HG03442 (cell line): Measurements from ENCODE around the gene PPCS.

Source experiments
- ATAC-seq: cut with Tn5 transposase; IDR thresholded peaks from one replicate; pipeline ENCODE4 v1.9.1; 2021; ENCODE audit warnings: mild to moderate bottlenecking, moderate library complexity; ENCODE audit not compliant: unreplicated experiment

Gene PPCS

DNA sequence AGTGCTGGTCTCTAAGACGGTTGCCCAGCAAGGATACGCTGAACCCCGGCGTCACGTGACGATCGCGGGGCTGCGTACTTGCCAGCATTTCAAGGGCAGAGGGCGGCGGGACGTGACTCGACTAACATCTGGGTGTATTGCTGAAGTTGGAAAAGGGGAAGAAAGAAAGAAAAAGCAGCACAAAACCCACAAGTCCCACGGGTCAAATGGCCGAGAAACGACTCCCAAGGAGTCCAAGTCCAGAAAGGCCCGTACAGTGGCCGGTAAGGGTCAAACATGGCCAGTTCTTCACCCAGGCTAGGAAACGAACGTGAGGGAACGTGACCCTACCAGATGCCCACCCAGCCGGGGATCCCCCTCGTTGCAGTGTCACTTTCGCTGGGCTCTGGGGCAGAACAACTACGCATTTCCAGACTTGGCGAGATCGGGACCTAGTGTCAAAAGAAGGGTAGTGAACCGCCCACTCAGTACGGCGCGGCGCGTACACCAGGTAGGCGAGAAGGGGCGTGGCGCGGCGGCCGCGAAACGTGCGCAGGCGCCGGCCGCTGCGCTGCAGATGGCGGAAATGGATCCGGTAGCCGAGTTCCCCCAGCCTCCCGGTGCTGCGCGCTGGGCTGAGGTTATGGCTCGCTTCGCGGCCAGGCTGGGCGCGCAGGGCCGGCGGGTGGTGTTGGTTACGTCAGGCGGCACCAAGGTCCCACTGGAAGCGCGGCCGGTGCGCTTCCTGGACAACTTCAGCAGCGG is at the start of gene PPCS, which contains the start of gene ZMYND12:
Gene PPCS (plus strand): TSS at position 534 of the 744 bp plus-strand sequence. CDS start 23 bp downstream, at position 557.
Gene ZMYND12 (minus strand): TSS at position 13 of the 744 bp plus-strand sequence. CDS start 25 bp downstream, outside the sequence.
- peak; percentile 80 for ATAC-seq

DNA sequence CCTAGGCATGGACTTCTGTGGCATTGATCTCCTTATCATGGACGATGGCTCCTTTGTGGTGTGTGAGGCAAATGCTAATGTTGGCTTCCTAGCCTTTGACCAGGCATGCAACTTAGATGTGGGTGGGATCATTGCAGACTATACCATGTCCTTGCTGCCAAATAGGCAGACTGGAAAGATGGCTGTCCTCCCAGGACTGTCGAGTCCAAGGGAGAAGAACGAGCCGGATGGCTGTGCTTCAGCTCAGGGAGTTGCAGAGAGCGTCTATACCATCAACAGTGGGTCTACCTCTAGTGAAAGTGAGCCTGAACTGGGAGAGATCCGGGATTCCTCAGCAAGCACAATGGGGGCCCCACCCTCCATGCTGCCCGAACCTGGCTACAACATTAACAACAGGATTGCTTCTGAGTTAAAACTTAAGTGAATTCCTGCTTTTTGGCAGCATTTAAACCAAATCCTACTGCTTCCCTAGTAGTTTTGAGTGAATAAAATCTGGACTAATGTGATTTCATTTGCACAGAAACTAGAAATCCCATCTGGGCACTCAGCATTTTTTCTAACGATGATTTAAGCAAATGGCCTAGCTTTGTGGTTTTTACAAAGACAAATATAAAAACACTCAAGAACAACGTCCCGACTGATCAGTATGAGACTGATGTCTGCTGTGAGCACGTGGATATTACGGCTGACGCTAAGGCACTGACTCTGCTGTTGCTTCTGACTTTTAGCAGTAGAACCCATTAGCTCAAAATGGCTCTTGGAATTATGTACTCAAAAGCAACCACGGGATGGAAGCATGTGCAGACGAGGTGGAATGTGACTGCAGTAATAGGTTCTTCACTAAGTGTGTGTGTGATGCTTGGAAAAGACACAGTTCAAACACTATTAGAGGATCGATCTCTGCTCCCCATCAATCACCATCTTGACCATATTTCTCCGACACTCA is 41.5 kb upstream of the PPCS start:
- no peak for ATAC-seq

DNA sequence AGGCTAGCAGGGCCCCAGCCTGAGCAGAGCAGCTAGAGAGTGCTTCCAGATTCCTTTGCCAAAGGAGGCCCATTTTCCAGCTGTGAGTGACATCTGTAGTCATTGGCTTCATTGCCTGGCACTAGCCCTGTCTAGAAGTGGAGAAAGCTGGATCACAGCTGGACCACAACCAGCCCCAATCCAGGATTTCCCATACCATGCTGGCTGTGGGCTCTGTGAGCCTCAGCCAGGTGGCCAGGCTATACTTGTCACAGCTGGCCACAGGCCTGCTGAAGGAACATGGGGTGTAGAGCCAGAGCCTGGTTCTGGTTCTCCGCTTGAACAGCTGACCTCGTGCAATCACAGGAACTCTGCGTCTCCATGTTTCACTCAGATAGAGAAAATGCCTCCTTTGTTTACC is 39.2 kb upstream of the PPCS start:
- ATAC-seq = no peak

DNA sequence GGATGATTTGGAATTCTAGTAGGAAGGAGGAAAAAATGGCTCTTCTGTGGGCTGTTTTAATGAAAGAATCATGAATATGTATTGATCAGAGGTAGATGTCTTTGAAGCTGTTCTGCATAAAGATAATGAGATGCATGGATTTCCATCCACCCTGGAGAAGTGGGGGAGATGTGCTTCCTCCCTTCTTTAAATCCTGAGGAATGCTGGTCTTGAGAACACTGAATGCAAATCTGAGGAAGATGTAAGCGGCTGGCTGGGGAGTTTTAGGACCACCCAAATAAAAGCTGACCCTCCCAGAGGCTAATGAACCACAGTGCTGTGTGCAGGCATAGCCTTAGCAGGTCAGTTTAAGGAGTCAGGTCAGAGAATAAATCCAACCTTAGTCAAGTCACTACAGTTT is 37.8 kb upstream of the PPCS start:
- ATAC-seq = no peak

DNA sequence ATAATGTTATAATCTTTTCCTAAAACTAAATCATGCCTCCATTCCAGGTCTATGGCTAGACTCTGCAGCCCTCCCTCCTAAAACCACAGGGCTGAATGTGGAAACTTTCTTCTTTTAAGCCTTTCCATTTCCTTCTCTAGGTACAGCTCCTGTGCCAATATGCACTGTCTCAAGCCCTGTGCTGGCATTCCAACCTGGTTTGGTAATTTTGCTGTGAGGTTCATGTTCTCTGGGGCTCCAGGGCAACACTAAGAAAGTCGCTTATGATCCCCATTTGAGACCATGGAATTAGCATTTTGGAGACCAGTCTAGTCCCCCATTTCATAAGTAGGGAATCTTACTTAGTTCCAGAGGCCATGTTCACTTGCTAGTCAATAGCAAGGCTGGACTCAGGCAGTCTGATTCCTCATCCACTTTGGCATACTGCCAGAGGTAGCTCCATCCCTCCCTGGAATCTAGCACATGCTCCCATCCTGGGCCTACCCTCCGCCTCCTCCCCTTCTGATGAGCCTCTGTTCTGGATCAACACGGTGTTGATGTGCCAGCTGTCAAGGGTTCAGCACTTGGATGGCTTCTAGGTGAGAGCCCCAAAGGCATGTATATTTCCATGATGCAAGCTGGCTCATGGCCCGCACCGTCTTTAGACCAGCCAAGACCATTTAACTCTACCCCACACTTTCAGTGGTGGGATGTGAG is 37.1 kb upstream of the PPCS start:
- no peak for ATAC-seq

DNA sequence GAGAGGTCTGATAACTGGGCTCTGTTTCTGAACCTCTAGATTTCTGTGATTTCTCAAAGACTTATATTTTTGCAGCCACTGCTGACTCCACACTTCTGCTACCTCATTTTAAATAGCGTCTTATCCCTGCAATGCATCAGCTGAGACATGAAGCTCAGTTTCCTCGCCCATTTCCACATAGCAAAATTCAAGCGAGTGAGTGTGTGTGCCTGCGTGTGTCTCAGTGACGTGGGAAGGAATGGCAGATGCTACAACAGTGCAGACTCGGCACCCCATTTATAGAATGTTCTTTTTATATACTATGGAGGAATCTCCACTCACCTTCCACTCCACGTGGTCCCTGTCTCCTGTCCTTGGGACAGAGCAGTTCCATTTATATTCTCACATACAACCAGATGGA is 36.2 kb upstream of the PPCS start:
- no peak for ATAC-seq

DNA sequence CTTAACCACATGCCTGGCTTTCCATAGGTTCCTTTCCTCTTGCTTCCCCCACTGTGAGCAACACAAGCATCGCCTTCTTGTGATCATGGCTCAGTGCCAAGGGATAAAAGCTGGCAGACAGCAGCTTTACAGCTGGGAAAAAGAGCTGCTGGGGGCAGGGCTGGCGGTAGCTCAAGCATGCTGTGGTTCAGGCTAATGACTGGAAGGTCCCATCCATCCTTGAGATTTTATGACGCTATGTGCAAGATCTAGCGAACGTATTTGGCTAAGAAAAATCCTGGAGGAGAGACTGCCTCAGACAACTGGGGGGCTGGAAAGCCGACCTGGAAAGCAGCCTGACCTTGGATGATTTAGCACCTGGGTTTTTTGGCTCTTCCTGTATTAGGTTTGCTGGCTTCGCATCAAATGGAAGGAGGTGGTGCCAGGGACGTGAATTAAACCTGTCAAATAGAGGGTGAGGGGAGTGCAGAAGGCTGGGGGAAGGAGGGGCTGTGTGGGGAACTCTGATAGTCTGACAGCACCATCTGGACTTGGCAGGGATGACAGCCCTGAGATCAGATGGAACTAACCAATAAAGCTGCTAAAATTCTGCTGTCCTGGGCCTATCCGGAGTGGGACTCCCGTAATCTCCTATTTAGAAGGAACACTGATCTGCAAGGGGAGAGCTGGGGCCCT is 35.3 kb upstream of the PPCS start:
- ATAC-seq = no peak

DNA sequence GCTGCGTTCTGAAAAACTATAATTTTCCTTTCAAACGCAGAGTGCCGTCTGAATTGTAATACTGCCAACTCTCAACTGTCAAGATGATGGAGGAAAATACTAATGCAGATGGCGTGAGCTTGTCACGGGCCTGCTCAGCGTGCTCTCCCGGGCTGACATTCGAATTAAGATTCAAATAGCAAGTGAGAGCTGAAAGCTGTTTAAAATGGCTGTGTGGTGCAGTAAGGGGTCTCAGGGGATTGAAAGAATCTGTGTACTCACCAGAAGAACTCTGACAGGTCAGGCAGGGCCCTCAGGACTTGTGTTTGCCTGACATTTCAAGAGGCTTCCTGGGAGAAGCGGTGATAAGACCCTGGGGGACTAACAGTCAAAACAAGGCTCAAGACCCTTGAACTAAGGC is 33.6 kb upstream of the PPCS start:
- ATAC-seq = no peak

DNA sequence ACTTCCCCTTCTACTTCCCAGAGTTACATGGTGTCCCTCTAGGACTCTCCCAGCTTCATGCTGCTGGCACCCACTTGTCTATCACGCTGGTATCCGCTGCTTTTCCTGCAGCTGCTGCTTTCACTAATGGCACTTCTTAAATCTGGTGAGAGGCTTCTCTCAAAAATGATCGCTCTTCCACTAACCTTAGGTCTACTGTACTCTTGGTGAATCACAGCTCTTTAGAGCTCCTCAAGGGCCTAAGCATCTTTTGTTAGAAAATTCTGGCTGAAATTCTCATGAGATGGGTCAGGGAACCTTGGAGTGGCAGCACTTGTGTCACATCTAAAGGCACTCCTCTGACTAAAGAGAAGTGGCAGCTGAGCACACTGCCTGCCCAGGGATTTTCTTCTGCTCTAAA is 32.7 kb upstream of the PPCS start:
- ATAC-seq = no peak

DNA sequence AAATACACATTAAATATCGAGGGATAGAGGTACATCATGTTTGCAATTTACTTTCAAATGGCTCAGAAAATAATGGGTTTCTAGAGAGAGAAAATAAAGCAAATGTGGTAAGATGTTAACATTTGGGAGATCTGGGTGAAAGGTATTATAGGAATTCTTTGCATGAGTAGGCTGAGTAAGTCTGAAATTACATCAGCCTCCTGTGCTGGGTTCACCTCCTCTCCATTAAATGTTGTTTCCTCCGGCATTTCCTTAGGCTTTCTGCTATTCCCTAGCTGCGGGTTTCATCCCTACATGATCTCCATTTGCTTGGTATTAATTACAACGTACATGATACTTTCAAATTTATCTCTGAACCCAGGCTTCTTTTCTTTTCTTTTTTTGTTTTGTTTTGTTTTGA is 32.1 kb upstream of the PPCS start:
- ATAC-seq = no peak

DNA sequence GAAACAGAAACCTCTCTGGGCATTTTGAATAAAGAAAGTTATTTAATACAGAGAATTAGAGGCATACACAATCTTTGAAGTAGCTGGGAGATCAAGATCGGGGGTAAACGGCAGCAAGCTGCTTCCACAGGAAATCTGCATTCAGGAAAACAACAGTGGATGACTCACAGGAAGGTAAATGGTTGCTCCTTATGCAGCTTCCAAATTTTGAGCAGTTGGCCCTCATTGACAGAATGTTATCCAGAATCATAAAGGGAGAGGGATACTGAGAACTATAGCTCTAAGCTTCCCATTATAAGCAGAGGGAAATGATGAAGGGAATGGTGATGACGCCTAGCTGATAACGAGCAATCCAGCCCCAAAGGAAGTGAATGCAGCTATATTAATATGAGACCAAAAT is 29.1 kb upstream of the PPCS start:
- ATAC-seq = no peak

DNA sequence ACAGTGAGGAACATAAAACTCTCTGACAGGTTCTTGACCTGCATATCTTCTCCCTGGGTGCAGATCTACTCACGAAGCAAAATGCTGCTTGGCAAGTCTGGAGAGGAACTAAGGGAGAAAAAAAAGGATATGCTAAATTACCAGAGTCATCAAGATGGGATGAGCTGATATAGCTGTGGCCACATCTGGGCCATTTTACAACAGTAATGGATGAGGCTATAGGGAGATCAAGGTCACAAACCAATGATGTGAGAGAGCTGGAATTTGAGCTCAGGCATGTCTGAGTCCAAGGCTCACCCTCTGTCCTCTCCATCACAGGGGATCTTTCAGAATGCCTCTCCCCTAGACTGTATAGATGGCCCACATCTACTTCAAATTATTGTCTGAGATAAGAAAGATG is 26.7 kb upstream of the PPCS start:
- ATAC-seq = no peak

DNA sequence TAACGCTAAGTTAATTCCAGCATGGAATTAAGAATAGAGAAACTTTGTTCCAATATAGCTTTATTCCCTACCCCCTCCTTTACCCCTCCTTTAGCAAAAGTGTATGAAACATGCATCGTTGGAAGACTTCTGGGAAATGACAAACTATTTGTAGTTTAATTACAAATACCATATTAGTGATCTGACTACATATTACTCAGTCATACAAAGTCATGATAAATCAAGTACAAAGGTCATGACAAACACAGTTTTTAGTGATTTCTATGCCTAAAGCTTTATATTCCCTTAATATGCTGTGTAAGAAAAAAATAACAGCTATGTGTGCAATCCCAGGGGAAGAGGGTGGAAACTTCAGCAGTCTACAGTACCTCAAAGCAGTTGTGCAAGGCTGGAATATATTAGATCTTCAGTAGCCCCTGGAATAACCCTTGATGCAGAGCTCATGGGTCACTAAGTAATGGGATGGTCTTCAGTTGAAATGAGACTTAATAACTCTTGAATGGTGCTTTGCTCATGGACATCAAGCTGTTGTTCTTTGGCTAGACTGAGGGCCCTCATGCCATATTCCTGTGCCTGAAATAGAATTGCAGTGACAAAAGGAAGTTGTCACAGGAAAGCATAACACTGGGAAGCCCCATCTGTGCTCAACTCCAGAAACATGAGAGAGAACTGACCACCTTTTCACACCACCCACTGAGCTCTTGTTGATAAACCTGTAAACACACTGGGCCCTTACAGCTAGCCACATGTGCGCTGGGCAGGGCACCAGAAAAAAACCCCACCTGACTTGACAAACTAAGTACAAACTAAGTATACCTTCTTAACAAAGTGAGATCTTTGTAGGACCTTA is 25.8 kb upstream of the PPCS start:
- no peak for ATAC-seq

DNA sequence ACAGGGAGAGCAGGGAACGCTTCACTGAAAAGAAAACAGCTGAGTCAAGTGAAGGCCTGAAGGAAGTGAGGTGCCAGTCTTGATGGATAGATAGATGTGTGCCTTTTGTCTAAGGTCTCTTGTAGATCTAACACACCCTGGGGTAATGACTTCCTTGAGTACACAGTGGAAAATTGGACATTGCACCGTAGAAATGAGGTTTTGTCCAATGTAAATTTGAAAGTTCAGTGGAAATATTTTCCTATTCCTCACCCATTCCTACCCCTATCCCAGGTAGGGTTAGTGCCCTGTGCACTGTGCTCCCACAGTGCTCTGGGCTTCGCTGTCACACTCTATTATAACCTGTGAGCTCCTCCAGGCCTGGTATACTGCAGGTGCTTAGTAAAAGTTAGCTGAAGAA is 24.8 kb upstream of the PPCS start:
- ATAC-seq = no peak

DNA sequence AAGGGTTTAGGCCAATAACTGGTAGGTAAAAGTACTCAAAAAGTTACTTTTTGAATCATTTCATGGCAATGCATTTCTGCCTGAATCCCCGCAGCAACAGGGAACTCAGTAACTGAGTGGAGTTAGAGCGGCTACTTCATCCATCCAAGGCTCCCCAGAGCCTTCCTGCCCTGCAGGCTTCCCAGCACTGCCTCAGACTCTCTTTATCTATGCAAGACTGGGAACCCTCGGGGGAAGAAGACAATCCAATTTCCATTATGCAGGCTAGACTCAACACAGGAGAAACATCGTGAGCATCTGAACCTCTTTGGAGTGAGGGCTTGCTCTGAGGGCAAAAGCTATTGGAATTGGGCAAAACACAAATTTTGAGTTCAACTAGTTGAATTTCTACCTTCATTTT is 23.6 kb upstream of the PPCS start:
- no peak for ATAC-seq

DNA sequence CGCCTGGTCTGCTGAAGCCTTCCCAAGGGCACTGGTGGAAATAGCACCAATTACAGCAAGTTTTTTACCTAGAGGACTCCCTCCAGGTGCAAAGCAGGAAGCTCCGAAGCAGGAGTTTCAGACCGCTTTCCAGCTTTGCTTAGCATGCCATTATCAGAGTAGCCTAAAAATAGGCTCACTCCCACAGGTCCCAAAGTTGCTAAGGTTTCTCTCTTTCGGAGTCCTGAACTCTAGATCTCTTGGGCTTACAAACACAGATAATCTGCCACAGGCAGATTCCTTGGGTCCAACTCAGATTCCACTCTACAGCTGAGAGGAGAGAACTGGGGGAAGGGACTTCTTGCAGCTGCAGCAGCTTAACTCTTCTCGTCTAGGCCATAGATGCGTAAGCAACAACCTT is 23.0 kb upstream of the PPCS start:
- ATAC-seq = no peak

DNA sequence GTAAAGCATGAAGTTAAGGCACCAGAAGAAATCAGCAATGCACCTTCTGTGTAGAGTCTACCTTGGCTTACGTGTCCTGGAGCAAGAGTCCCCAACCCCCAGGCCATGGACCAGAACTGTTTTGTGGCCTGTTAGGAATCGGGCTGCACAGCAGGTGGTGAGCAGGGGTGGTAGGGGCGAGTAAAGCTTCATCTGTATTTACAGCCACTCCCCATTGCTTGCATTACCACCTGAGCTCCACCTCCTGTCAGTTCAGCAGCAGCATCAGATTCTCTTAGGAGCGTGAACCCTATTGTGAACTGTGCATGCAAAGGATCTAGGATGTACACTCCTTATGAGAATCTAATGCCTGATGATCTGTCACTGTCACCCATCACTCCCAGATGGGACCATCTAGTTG is 22.0 kb upstream of the PPCS start:
- ATAC-seq = no peak

DNA sequence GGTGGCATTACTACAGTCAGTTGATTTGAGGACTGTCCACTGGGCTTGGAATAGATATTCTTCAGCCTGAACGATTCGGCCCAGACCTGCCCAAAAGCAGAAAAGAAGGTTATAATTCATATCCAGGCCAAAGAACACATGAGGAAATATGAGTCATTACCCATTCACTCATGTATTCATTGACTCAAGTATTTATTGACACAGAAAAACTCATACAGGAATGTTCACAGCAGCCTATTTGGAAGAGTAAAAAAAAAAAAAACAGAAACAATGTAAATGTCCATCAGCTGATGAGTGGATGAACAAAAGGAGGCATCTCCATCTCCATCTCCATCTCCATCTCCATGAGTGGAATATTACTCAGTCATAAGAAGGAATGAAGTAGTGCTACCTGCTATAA is 16.4 kb upstream of the PPCS start:
- ATAC-seq = no peak

DNA sequence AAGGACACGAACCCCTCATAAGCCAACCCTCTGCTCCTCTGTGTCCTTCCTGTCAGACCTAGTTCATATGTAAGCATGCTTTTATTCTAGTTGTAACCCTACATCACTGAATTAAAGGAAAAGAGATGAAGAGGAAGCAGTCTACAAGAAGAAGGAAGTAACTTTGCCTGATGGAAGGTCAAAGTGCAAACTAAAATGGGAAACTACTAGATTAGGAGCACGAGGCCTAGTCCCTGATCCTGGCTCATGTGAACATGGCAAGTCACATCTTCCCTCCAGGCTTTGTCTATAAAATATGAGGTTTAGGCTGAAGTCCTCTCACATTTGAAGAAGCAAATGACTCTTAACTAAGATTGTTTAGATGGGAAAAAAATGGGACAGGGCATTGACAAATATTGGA is 13.7 kb upstream of the PPCS start:
- ATAC-seq = no peak

DNA sequence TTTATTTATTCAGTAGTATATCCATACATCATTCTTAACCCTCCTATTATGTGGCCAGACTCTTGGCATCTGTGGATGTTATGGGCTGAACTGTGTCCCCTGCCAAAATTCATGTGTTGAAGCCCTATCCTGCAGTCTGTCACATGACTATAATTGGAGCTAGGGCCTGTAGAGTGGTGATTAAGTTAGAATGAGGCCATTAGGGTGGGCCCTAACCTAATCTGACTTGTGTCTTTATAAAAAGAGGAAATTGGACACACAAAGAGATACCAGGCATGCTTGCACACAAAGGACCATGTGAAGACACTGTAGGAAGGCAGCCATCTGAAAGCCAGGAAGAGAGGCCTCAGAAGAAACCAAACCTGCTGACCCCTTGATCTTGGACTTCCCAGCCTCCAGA is 7.1 kb upstream of the PPCS start:
- ATAC-seq = no peak
